Measurements from ENCODE around the gene PRKCB.

- no peak for TF ChIP-seq POLR2A (IDR thresholded peaks at IDR 0.05)
- no peak for TF ChIP-seq CTCF (IDR thresholded peaks at IDR 0.05)
- no peak for TF ChIP-seq POLR2AphosphoS5 (IDR thresholded peaks at IDR 0.05)
Measured at GRCh38 chr16:24071666-24072360, 236.0 kb downstream of the PRKCB start.
